ENCODE measurements around the gene ZCWPW2.

DNA sequence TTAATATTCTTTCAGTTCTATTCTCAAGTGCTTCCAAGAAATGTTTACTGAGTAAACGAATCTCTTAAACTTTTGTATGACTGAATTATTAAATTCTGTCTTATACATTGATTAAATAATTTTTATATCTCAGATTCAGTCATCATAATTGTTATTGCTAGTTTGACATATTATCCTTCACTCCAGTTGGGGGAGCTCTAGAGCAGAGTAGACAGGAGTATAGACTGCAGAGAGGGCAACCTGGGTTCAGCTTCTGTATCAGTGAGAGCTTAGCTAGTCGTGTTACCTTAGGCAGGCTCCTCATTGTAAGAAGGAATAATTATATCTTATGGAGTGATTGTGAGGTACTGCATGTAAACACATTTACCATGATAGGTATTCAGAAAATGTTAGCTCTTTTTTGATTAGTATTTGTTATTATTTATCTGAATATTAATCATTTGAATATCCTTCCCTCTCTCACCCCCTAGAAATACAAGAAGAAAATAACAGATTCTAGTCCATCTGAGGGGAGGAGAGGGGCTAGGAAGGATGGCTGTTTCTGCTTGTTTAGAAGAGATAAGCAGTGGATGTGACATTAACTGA, 31.0 kb upstream of the ZCWPW2 start:
- TF ChIP-seq ZNF274 (IDR thresholded peaks at IDR 0.05; ENCODE audit: low read depth, low read length) (no peak), YY1 (IDR thresholded peaks at IDR 0.05; ENCODE audit: insufficient read depth, insufficient read length) (no peak)

Measured in NT2/D1 (cell line).